ENCODE data around the gene CDK19.

The CDK19 gene

DNA sequence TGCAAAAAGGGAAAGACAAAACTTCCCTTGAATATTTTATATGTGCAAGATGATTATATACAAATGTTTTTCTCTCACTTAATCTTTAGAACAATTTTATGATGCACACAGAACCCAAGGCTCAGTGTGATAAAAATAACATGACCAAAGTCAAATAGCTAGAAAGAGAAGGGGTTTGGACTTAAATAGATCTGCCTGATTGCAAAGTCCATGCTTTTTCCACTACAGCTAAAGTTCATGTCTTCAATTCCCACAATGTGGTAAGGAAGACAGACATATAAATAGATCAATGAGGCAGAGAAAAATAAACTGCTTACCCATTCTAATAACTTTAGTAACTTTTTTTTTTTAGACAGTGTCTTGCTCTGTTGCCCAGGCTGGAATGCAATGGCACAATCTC is 143.8 kb downstream of the CDK19 start:
- no peak for DNase-seq
- intact Hi-C loops (cut with DNase I) = no loop called here

GRCh38 chr6:110665600-110665999 is 149.7 kb downstream of the CDK19 start:
- intact Hi-C loops (cut with DNase I) = no loop called here
- DNase-seq = no peak

GRCh38 chr6:110664933-110665332 is 150.3 kb downstream of the CDK19 start:
- no peak for DNase-seq
- intact Hi-C loops (cut with DNase I) = no loop called here

DNA sequence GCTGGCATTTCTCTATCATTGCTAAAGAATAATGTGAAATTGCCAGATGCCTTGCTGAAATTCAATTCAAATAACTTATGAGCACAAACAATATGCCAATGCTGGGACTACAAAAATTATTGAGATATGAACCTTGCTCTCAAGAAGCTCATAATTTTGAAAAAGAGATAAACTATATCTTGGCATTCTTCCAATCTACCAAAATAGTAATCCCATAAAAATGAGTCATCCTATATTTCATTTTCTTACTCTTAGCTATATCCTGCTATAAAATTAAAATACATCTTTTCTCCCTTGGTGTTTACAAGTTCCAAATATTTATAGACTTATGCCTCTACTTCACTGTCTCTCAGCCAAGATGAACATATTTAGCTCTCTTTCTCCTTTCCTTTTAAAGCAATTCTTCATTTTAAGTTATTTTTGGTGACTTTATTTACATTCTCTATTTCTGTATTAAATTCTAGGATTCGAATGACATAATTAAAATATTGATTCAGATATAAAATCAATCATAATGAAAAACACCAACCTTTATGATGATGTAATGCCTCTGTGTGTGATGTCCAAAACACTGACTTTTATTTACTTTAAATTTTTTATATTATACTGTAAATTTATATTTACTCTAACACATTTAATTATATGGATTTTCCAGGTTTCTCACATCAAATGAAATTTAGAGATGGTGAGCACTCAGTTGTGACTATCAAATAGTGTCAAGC is 152.6 kb downstream of the CDK19 start:
- DNase-seq = no peak
- intact Hi-C loops (cut with DNase I) = no loop called here

- intact Hi-C loops (cut with DNase I) = no loop called here
- DNase-seq = no peak
Observed at GRCh38 chr6:110661414-110661813, 153.9 kb downstream of the CDK19 start.

DNA sequence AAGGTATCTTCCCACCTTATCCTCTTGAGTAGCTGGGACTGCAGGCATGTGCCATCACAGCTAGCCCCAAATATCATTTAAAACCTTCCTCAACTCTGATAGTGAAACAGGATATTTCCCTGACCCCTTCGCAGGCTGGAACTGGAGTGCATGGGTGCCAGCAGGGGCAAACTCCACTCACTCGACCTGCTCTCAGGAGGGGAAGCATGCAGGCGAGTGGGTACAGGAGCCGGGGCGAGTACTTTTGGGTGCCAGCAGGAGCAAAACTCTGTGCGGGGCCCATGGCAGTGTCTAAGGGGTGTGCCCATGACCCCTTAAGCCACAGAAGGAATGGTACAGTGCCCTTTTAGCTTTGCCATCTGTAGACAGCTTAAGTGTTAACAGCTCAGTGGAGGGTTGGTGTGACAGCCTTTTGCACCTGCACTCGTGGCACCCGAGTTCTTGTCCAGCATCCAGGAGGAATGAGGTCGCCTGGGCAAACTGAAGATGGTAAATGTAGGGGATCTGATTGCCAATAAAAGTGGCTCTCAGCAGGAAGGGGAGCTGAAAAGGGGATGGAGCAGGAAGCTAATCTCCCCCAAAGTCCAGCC is 155.1 kb downstream of the CDK19 start:
- peak in 1 of 10 donors; percentile 49 for DNase-seq
- intact Hi-C loops (cut with DNase I) = no loop called here

DNA sequence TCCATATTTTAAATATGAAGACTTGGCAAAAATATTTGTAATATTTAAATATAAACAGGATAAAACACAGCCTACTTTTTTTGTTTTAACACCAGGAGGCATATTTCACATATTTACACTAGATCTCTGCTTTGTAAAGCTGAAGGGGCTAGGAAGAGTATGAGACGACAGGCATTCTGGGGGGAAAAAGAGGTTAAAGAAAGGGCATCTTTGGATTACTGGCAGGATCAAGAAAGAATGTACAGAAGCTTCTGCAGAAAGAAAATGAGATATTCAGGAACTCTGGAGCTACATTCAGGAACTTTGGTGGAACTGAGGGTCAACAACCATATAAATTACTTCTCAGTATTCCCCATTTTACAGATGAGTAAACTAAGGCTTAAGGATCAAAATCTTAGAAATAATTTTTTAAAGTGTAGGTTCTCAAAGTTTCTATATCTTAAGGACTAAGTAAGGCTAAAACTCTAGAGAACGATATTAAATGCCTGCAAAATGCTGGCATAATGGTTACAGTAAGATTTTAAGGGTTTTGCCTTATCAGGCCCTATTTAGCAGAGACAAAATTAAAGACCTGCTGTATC is 156.5 kb downstream of the CDK19 start:
- intact Hi-C loops (cut with DNase I) = no loop called here
- no peak for DNase-seq

DNA sequence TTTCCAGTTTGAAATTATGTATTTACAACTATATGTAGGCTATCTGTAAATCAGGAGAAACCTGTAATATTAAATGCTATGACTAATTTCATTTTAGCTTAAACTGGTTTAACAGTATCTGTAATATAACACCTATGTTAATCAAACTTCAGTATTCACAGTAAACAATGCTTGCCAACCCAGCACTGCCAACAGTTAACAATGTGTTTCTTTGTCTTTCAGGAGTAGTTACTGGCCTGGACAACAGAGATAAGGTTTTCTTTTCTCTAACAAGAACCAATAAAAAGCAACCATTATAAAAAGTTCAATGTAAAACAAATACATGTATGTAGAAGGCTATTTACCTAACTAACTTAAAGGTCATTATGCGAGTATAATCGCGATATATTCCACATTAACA is 158.8 kb downstream of the CDK19 start:
- no peak for DNase-seq
- intact Hi-C loops (cut with DNase I) = no loop called here

DNA sequence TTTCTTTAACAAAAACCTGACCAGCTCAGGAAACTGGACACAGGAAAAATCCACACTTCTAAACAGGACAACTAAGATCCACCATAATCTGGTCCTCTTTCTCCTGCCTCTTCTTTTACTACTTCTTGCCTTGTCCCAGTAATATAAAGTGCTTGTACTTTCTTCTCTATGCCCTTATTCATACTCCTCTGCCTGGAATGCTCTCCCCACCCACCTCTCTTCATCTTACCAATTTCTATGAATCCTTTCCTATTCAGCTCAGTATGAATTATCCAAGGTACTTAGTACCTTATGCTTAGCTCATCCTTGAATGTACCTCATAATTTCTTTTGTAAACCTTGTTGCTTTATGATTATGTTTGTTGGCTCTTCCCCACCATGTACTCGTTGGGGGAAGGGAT is 159.4 kb downstream of the CDK19 start:
- intact Hi-C loops (cut with DNase I) = no loop called here
- no peak for DNase-seq

- no peak for DNase-seq
- intact Hi-C loops (cut with DNase I) = no loop called here
Observed at GRCh38 chr6:110654096-110654820, 161.0 kb downstream of the CDK19 start.

DNA sequence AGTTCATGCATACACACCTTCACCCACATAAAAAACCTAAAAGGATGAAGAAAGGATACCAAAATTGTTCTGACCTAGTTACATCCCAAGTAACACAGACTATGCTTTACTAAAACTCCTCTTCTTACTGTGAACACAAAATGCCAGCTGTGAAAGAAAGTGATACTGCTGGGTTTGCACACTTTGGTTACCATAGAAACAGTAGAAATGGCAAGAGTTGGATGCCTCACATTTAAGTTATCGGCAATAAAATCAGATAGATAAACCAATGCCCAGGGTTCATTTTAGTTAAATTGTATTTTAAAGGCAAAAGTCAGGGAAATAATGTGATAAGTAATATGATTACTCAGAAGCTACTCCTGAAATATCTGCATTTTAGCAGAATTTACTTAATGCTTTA is 161.9 kb downstream of the CDK19 start:
- intact Hi-C loops (cut with DNase I) = no loop called here
- no peak for DNase-seq

DNA sequence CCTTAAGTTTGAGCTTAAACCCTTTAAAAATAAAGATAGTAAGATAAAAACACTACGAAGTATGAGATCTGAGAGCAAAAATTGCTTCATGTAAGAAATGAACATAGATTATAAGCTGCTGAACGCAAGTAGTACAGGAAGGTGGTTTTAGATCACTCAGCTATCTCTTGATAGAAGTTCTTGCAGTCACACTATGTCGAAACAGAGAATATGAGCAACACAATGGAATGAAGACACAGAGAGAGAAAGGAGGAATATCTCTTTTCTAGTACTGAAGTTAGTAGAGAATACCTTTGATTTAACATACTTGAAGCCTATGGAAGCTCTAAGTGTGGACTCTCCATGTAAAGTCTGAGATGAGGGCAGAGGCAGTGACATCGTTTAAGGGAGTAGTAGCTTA is 162.7 kb downstream of the CDK19 start:
- no peak for DNase-seq
- intact Hi-C loops (cut with DNase I) = no loop called here

DNA sequence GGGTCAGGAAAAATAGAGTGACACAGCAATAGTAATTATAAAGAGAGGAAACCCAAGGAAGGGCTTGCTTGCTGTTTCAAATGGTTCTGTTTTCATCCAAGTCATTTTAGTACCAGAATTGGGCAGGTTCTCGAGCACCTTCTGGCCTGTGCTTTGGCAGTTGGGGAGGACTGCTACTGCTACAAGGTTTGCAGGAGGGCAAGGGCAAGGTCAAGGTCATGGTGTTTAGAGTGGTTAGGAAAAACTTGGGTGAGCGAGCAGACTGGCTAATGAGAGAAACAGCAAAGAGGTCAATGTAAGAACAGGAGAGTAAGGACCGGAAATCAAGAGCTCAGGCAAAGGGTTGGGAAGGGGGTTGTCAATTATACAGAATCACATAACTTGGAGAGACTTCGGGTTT is 164.5 kb downstream of the CDK19 start:
- intact Hi-C loops (cut with DNase I) = no loop called here
- DNase-seq = no peak

DNA sequence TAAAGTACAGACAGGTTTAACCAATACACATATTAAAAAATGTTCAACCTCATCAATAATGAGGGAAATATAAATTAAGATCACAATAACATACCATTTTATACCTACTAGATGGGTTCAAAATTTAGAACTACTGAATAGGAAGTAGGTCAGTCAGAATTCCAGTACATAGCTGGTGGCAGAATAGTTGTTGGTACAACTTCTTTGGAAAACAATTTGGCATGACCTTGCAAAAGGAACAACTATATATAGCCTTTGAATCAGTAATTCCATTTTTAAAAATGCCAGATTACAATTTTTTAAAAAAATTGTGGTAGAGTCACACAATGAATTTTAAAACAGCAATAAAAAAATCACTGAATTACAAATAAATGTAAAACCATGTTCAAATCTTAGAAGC is 165.6 kb downstream of the CDK19 start:
- no peak for DNase-seq
- intact Hi-C loops (cut with DNase I) = no loop called here

DNA sequence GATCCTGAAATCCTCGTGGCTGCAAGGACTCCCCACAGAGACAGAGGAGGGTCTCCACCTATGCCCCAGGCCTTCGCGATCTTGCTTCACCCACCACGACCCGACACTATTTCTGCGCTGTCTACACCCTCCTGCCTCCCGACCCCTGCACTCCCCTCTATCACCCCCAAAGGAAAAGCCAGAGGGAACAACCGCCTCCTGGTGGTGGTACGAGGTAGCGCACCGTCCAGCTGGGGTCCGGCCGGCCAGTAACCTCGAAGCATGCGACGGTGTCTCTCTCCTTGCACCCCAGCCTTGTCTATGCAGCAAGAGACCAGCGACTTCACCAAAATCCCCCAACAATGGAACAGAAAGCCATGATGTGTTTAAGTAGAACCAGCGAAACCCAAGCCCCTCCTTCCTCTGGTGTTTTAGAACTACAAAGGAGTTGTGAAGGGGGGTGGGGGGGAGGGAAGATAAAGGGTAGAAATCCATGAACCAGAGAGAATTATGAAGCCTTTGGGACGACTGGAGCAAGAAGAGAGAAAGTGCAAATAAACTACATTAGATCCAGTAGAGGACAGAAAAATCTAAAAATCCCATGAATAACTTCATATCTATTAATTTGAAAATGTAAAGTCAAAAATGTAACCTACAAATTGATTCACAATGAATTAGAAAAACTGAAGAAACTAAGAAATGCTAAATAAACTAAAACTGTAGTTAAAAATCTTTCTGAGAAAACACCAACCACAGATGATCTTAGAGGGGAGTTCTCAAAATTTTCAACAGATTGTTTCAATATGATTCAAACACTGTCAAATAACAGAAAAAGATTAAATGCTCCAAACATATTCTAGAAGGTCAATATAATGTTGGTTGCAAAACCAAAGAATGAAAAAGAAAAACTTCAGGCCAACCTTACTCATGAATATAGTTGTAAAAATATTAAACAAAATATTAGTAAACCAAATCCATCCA is 168.0 kb downstream of the CDK19 start:
- intact Hi-C loops (cut with DNase I) = no loop called here
- DNase-seq = peak in 1 of 10 donors; percentile 47

GRCh38 chr6:110646419-110646698 is 168.9 kb downstream of the CDK19 start:
- DNase-seq = peak in 1 of 10 donors; percentile 54
- intact Hi-C loops (cut with DNase I) = no loop called here

DNA sequence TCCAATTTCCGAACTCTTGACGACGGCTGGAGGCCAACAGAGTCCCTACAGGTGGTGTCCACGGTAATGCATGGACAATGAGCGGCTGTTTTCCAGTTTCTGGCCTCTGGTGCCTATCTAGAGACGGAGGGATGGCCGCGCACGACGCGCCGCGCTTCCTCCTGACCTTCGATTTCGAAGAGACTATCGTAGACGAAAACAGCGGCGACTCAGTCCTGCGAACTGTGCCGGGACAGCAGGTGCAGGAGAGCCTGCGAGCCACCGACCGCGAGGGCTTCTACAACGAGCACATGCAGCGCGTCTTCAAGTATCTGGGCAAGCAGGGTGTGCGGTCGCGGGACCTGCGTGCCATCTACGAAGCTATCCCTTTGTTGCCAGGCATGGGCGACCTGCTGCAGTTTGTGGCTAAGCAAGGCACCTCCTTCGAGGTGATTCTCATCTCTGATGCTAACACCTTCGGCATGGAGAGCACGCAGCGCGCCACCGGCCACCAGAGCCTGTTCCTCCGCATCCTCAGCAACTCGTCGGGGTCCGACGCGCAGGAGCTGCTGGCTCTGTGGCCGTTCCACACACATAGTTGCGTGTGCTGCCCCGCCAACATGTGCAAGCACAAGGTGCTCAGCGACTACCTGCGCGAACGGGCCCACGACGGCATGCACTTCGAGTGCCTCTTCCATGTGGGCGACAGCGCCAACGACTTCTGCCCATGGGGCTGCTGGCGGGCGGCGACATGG is 169.4 kb downstream of the CDK19 start:
- intact Hi-C loops (cut with DNase I) = no loop called here
- DNase-seq = peak in 1 of 10 donors; percentile 72

GRCh38 chr6:110643175-110643574 is 172.1 kb downstream of the CDK19 start:
- DNase-seq = no peak
- intact Hi-C loops (cut with DNase I) = no loop called here

- intact Hi-C loops (cut with DNase I) = no loop called here
- no peak for DNase-seq
Observed at GRCh38 chr6:110642711-110643110, 172.6 kb downstream of the CDK19 start.

- no peak for DNase-seq
- intact Hi-C loops (cut with DNase I) = no loop called here
Observed at GRCh38 chr6:110636781-110637180, 178.5 kb downstream of the CDK19 start.

Data from posterior cingulate gyrus (tissue), 11 donors.